CD4-positive, alpha-beta T cell treated with Interleukin-17A for 4 hours (primary cell): ENCODE results near the gene PLCD4.

ENCODE experiments used
- DNase-seq: peaks from one replicate; pipeline ENCODE4 v3.0.0-alpha.2; 2020; ENCODE audit warnings: mixed read lengths

PLCD4 gene

GRCh38 chr2:218622606-218623365 is 15.1 kb downstream of the PLCD4 start:
- DNase-seq = no peak

GRCh38 chr2:218623366-218623705 is 15.6 kb downstream of the PLCD4 start:
- DNase-seq = no peak

GRCh38 chr2:218626369-218626768 is 18.7 kb downstream of the PLCD4 start:
- no peak for DNase-seq

GRCh38 chr2:218627939-218628338 is 20.2 kb downstream of the PLCD4 start:
- no peak for DNase-seq

- DNase-seq = no peak
Measured at GRCh38 chr2:218631837-218632236, 24.1 kb downstream of the PLCD4 start.

- DNase-seq = no peak
Measured at GRCh38 chr2:218635719-218636118, 28.0 kb downstream of the PLCD4 start.

- DNase-seq = no peak
Measured at GRCh38 chr2:218638372-218638771, 30.7 kb downstream of the PLCD4 start.

GRCh38 chr2:218642121-218642656 is 34.5 kb downstream of the PLCD4 start:
- no peak for DNase-seq

- no peak for DNase-seq
Measured at GRCh38 chr2:218642786-218643185, 35.1 kb downstream of the PLCD4 start.

GRCh38 chr2:218643751-218644310 is 36.1 kb downstream of the PLCD4 start:
- no peak for DNase-seq

GRCh38 chr2:218644721-218645120 is 37.0 kb downstream of the PLCD4 start:
- DNase-seq = no peak

GRCh38 chr2:218645126-218645525 is 37.4 kb downstream of the PLCD4 start:
- DNase-seq = no peak

- peak; percentile 64 for DNase-seq
Measured at GRCh38 chr2:218648088-218648786, 40.5 kb downstream of the PLCD4 start.

GRCh38 chr2:218648787-218649100 is 41.0 kb downstream of the PLCD4 start:
- no peak for DNase-seq

GRCh38 chr2:218655751-218656150 is 48.1 kb downstream of the PLCD4 start:
- DNase-seq = no peak

- DNase-seq = peak; percentile 53
Measured at GRCh38 chr2:218658671-218659257, 51.1 kb downstream of the PLCD4 start.

GRCh38 chr2:218659258-218659987 is 51.7 kb downstream of the PLCD4 start, which contains the start of the genes BCS1L and ZNF142:
BCS1L (plus strand) TSS chr2:218659683; CDS start chr2:218660988, 1,305 bp downstream.
ZNF142 (minus strand) TSS chr2:218659623; CDS start chr2:218656429, 3,194 bp downstream.
- peak; percentile 96 for DNase-seq

- DNase-seq = no peak
Measured at GRCh38 chr2:218659988-218660358, 52.3 kb downstream of the PLCD4 start.

- DNase-seq = no peak
Measured at GRCh38 chr2:218662377-218662776, 54.7 kb downstream of the PLCD4 start.

- no peak for DNase-seq
Measured at GRCh38 chr2:218662827-218663226, 55.1 kb downstream of the PLCD4 start.

- no peak for DNase-seq
Measured at GRCh38 chr2:218663901-218664300, 56.2 kb downstream of the PLCD4 start.

- DNase-seq = no peak
Measured at GRCh38 chr2:218664653-218665052, 57.0 kb downstream of the PLCD4 start.
